Esophagus squamous epithelium (tissue), 5 donors: ENCODE results near the gene COL6A2. TPM values are rescaled to one million over a fixed set of nuclear protein-coding genes. Genes with fewer than 3 reads are reported as not detected.
A peak's percentile ranks its signal among the peaks of the same experiment; 100 is the strongest.
"Not testable (repeated sequence)": the region's sequence is repeated elsewhere in the genome, so short reads cannot be mapped to it uniquely, and the experiment has no call there.

Source experiments
- DNase-seq: peaks from one replicate; lab custom pipeline; 2025; lab: John Stamatoyannopoulos, UW
- H3K27ac ChIP-seq, 4 donors: fragments of 200-600 bp; sonication (generic); one replicate each; pipeline ENCODE4 v1.5.1; 2016 to 2019; ENCODE audit warnings: mild to moderate bottlenecking in 1 of 4
- H3K27me3 ChIP-seq, 4 donors: fragments of 200-600 bp; sonication (generic); 1 replicate in 3 of 4; 2 replicates in 1 of 4; pipeline versions ENCODE4 v1.5.1 to v1.6.0; 2017 to 2021; ENCODE audit warnings: antibody characterized with exemption in 1 of 4
- H3K36me3 ChIP-seq, 3 donors: fragments of 200-600 bp; sonication (generic); one replicate each; pipeline ENCODE4 v1.5.1; 2016 to 2019
- H3K4me1 ChIP-seq, 3 donors: fragments of 200-600 bp; sonication (generic); one replicate each; pipeline ENCODE4 v1.5.1; 2017 to 2019
- H3K4me3 ChIP-seq, 4 donors: fragments of 200-600 bp; sonication (generic); 1 replicate in 3 of 4; 2 replicates in 1 of 4; pipeline ENCODE4 v1.5.1; 2016 to 2019; ENCODE audit warnings: mild to moderate bottlenecking in 2 of 4, moderate library complexity in 1 of 4
- H3K9me3 ChIP-seq, 3 donors: fragments of 200-600 bp; sonication (generic); one replicate each; pipeline ENCODE4 v1.5.1; 2016 to 2019
- CTCF ChIP-seq, 6 experiments: fragments of 450-650 bp in 4 of 6; fragments of 200-600 bp in 2 of 6; sonication (generic) in 2 of 6; IDR thresholded peaks; one replicate each; pipeline ENCODE4 v1.5.1; 2016 to 2019; ENCODE audit warnings: antibody characterized with exemption in 6 of 6, mild to moderate bottlenecking in 4 of 6, moderate library complexity in 4 of 6
- POLR2A ChIP-seq, 4 donors: fragments of 450-650 bp; IDR thresholded peaks; one replicate each; pipeline ENCODE4 v1.6.1; 2017; ENCODE audit warnings: antibody characterized with exemption in 4 of 4, mild to moderate bottlenecking in 4 of 4, moderate library complexity in 3 of 4
- WGBS, 2 donors: methylation state at CpG; one replicate each; pipeline ENCODE4 v1.1.5; 2018; 5-methylcytosine and 5-hydroxymethylcytosine counted together
- intact Hi-C: fragments of 100-400 bp; cut with DNase I; formaldehyde crosslinking; loops from one replicate; pipeline ENCODE4 v1.15.0; 2022
- total RNA-seq, 4 donors: library from RNA; depleted of rRNA; stranded (reverse); fragments of >200 nt; gene quantifications; one replicate each; pipeline ENCODE4 v1.1.0, GENCODE V29; 2016
- donor health status: DM: yes; HTN: yes; CAD: no.

Gene COL6A2
- total RNA-seq, 4 donors from 2014 or later: 23.0 to 328 (median 62.0) TPM

GRCh38 chr21:46058431-46059145 lies 39.3 kb upstream of the COL6A2 start:
- DNase-seq: no peak
- TF ChIP-seq CTCF (IDR thresholded peaks at IDR 0.05) (no peak), POLR2A (IDR thresholded peaks at IDR 0.05) (no peak)
- Histone ChIP-seq H3K36me3 (no peaks in the 10 kb centered on the region), H3K4me3 (no peak overlapping the region), H3K27me3 (peaks cover 0 to 47% (median 0%) of the 10 kb centered on the region in 4 donors), H3K27ac (peak overlapping the region in 3 of 4 donors; percentile 16 to 87 (median 58)), H3K4me1 (peaks cover 0 to 62% (median 37%) of the 10 kb centered on the region in 3 donors), H3K9me3 (peaks cover 0 to 16% (median 6%) of the 10 kb centered on the region in 3 donors)
- intact Hi-C loops: no loop called here
- WGBS, 2 donors: 77 to 87% methylated on average over 6 to 9 of the region's 10 CpGs

- Histone ChIP-seq H3K27ac (peak overlapping the region in 2 of 4 donors; percentile 80 to 91), H3K4me1 (peaks cover 0 to 58% (median 35%) of the 10 kb centered on the region in 3 donors), H3K9me3 (peaks cover 0 to 16% (median 6%) of the 10 kb centered on the region in 3 donors), H3K36me3 (no peaks in the 10 kb centered on the region), H3K4me3 (no peak overlapping the region), H3K27me3 (peaks cover 0 to 53% (median 0%) of the 10 kb centered on the region in 4 donors)
- intact Hi-C loops: no loop called here
- TF ChIP-seq CTCF (IDR thresholded peaks at IDR 0.05): no peak
- TF ChIP-seq POLR2A (IDR thresholded peaks at IDR 0.05): no peak
- WGBS, 2 donors: 92 to 96% methylated on average over 10 to 12 of the region's 12 CpGs
- no peak for DNase-seq
Measured at GRCh38 chr21:46059195-46059594, 38.7 kb upstream of the COL6A2 start.

GRCh38 chr21:46059711-46060455 lies 38.0 kb upstream of the COL6A2 start:
- Histone ChIP-seq H3K4me1 (peaks cover 1 to 54% (median 32%) of the 10 kb centered on the region in 3 donors), H3K27ac (peak overlapping the region; percentile 55 to 91 (median 78)), H3K9me3 (peaks cover 0 to 16% (median 6%) of the 10 kb centered on the region in 3 donors), H3K27me3 (peaks cover 0 to 58% (median 0%) of the 10 kb centered on the region in 4 donors)
- intact Hi-C loops, H3K36me3 ChIP-seq, DNase-seq, H3K4me3 ChIP-seq: not testable (repeated sequence)
- WGBS, 2 donors: 20 to 85% methylated on average over 1 to 19 of the region's 21 CpGs

- TF ChIP-seq CTCF (IDR thresholded peaks at IDR 0.05) (no peak), POLR2A (IDR thresholded peaks at IDR 0.05) (no peak)
- WGBS, 2 donors: 22 to 44% methylated on average over 11 of the region's 11 CpGs
- Histone ChIP-seq H3K27ac (peak overlapping the region; percentile 55 to 91 (median 78)), H3K27me3 (peaks cover 0 to 60% (median 0%) of the 10 kb centered on the region in 4 donors), H3K4me3 (no peak overlapping the region), H3K4me1 (peaks cover 9 to 54% (median 33%) of the 10 kb centered on the region in 3 donors), H3K36me3 (no peaks in the 10 kb centered on the region), H3K9me3 (peaks cover 0 to 16% (median 6%) of the 10 kb centered on the region in 3 donors)
- no peak for DNase-seq
- intact Hi-C loops: no loop called here
Measured at GRCh38 chr21:46060596-46061061, 37.3 kb upstream of the COL6A2 start.

GRCh38 chr21:46061063-46061462 lies 36.8 kb upstream of the COL6A2 start:
- DNase-seq: no peak
- WGBS, 2 donors: 73 to 81% methylated on average over 6 of the region's 6 CpGs
- Histone ChIP-seq H3K27ac (peak overlapping the region; percentile 55 to 91 (median 78)), H3K4me1 (peaks cover 13 to 54% (median 33%) of the 10 kb centered on the region in 3 donors), H3K4me3 (no peak overlapping the region), H3K27me3 (peaks cover 0 to 60% (median 0%) of the 10 kb centered on the region in 4 donors), H3K9me3 (peaks cover 0 to 16% (median 6%) of the 10 kb centered on the region in 3 donors), H3K36me3 (no peaks in the 10 kb centered on the region)
- no peak for TF ChIP-seq POLR2A (IDR thresholded peaks at IDR 0.05)
- no peak for TF ChIP-seq CTCF (IDR thresholded peaks at IDR 0.05)
- intact Hi-C loops: no loop called here
